HG02798 (cell line): ENCODE data around the gene TNPO3.
"Not testable (repeated sequence)": the region's sequence is repeated elsewhere in the genome, so short reads cannot be mapped to it uniquely, and the experiment has no call there.

Experiments used
- ATAC-seq: cut with Tn5 transposase; IDR thresholded peaks from one replicate; pipeline ENCODE4 v1.9.1; 2021; ENCODE audit warnings: mild to moderate bottlenecking; ENCODE audit not compliant: unreplicated experiment, poor library complexity

Gene TNPO3

GRCh38 chr7:129072479-129073011, 17.6 kb upstream of the TNPO3 start:
- peak; percentile 44 for ATAC-seq

GRCh38 chr7:129069021-129069420, 14.1 kb upstream of the TNPO3 start:
- no peak for ATAC-seq

- ATAC-seq: no peak
These were observed 13.1 kb upstream of the TNPO3 start for GRCh38 chr7:129067943-129068548.

GRCh38 chr7:129067132-129067561, 12.2 kb upstream of the TNPO3 start:
- ATAC-seq: not testable (repeated sequence)

- no peak for ATAC-seq
These were observed 11.6 kb upstream of the TNPO3 start for GRCh38 chr7:129066290-129067131.

- ATAC-seq: no peak
These were observed 1.1 kb upstream of the TNPO3 start for GRCh38 chr7:129055861-129056464.

GRCh38 chr7:129055294-129055816, 444 bp upstream of the TNPO3 start:
- peak; percentile 22 for ATAC-seq

GRCh38 chr7:129053938-129054437, 923 bp downstream of the TNPO3 start:
- no peak for ATAC-seq

GRCh38 chr7:129052441-129052840, 2.5 kb downstream of the TNPO3 start:
- ATAC-seq: no peak

GRCh38 chr7:129051459-129051858, 3.5 kb downstream of the TNPO3 start:
- not testable (repeated sequence) for ATAC-seq

- ATAC-seq: no peak
These were observed 7.2 kb downstream of the TNPO3 start for GRCh38 chr7:129047761-129048160.

GRCh38 chr7:129045682-129046081, 9.2 kb downstream of the TNPO3 start:
- no peak for ATAC-seq

- ATAC-seq: no peak
These were observed 11.9 kb downstream of the TNPO3 start for GRCh38 chr7:129043012-129043411.

GRCh38 chr7:129041142-129042085, 13.5 kb downstream of the TNPO3 start:
- ATAC-seq: no peak

- not testable (repeated sequence) for ATAC-seq
These were observed 16.4 kb downstream of the TNPO3 start for GRCh38 chr7:129038468-129038867.

GRCh38 chr7:129037585-129037984, 17.3 kb downstream of the TNPO3 start:
- no peak for ATAC-seq

- no peak for ATAC-seq
These were observed 22.9 kb downstream of the TNPO3 start for GRCh38 chr7:129032017-129032416.

- ATAC-seq: no peak
These were observed 24.5 kb downstream of the TNPO3 start for GRCh38 chr7:129030440-129030839.

GRCh38 chr7:129024125-129024524, 30.8 kb downstream of the TNPO3 start:
- no peak for ATAC-seq

- no peak for ATAC-seq
These were observed 33.3 kb downstream of the TNPO3 start for GRCh38 chr7:129021656-129022055.
